ENCODE data around the gene GALP.

GRCh38 chr19:56148096-56148495, 27.7 kb upstream of the GALP start:
- TF ChIP-seq EGR1 (IDR thresholded peaks at IDR 0.05; ENCODE audit: low read depth in 2 of 2), result no peak
- no peak for TF ChIP-seq ZBTB33 (IDR thresholded peaks at IDR 0.05)
